Keratinocyte (primary cell): ENCODE results near the gene LYZL1. TPM values are rescaled to one million over a fixed set of nuclear protein-coding genes. Genes with fewer than 3 reads are reported as not detected.

ENCODE experiments used
- DNase-seq: peaks from one replicate; pipeline ENCODE4 v3.0.0-alpha.2; 2011; ENCODE audit warnings: low read depth, missing footprints, low spot score
- FAIRE-seq: peaks from 2 replicates; lab custom pipeline; 2011; peaks lifted over from hg19 to GRCh38; lab: Jason Lieb, UNC
- H2AFZ ChIP-seq: 2 replicates; pipeline ENCODE4 v1.6.0; 2012; ENCODE audit warnings: low read length, control low read depth, inconsistent platforms; ENCODE audit not compliant: control insufficient read depth
- H3K27ac ChIP-seq: 2 replicates; pipeline ENCODE4 v1.5.1; 2011; ENCODE audit warnings: low read length; ENCODE audit not compliant: control insufficient read depth, insufficient read depth
- H3K27me3 ChIP-seq: 3 replicates; pipeline ENCODE4 v1.6.0; 2011; ENCODE audit warnings: low read length; ENCODE audit not compliant: control insufficient read depth, insufficient read depth; ENCODE audit errors: extremely low read depth
- H3K36me3 ChIP-seq, 2 experiments: 2 replicates in 1 of 2; 3 replicates in 1 of 2; pipeline ENCODE4 v1.5.1; 2011; ENCODE audit warnings: low read length in 2 of 2, mild to moderate bottlenecking in 1 of 2; ENCODE audit not compliant: control insufficient read depth in 2 of 2, insufficient read depth in 2 of 2; ENCODE audit errors: extremely low read depth in 1 of 2
- H3K4me1 ChIP-seq: 3 replicates; pipeline ENCODE4 v1.5.1; 2011; ENCODE audit warnings: low read length; ENCODE audit not compliant: control insufficient read depth, insufficient read depth; ENCODE audit errors: extremely low read depth
- H3K4me2 ChIP-seq: 3 replicates; pipeline ENCODE4 v1.6.0; 2011; ENCODE audit warnings: low read depth, low read length; ENCODE audit not compliant: control insufficient read depth, insufficient read depth; ENCODE audit errors: extremely low read depth
- H3K4me3 ChIP-seq, 3 experiments: fragments of 200-600 bp in 1 of 3; sonication (generic) in 1 of 3; 2 replicates in 2 of 3; 3 replicates in 1 of 3; pipeline ENCODE4 v1.5.1; 2011 to 2016; ENCODE audit warnings: low read length in 3 of 3, mild to moderate bottlenecking in 3 of 3, control low read depth in 2 of 3, inconsistent platforms in 1 of 3, low read depth in 1 of 3, mixed read lengths in 1 of 3, mixed run types in 1 of 3, moderate library complexity in 1 of 3; ENCODE audit not compliant: control insufficient read depth in 2 of 3, insufficient read depth in 2 of 3; ENCODE audit errors: extremely low read depth in 1 of 3
- H3K79me2 ChIP-seq: 2 replicates; pipeline ENCODE4 v1.6.0; 2012; ENCODE audit warnings: low read length; ENCODE audit not compliant: control insufficient read depth, insufficient read depth
- H3K9ac ChIP-seq: 3 replicates; pipeline ENCODE4 v1.6.0; 2011; ENCODE audit warnings: low read length; ENCODE audit not compliant: control insufficient read depth, insufficient read depth; ENCODE audit errors: extremely low read depth
- H3K9me1 ChIP-seq: 3 replicates; pipeline ENCODE4 v1.6.0; 2011; ENCODE audit warnings: low read length; ENCODE audit not compliant: control insufficient read depth, insufficient read depth; ENCODE audit errors: extremely low read depth
- H3K9me3 ChIP-seq: 2 replicates; pipeline ENCODE4 v1.5.1; 2012; ENCODE audit warnings: low read depth, low read length; ENCODE audit not compliant: control insufficient read depth
- H4K20me1 ChIP-seq: 3 replicates; pipeline ENCODE4 v1.6.0; 2011; ENCODE audit warnings: low read length; ENCODE audit not compliant: control insufficient read depth, insufficient read depth; ENCODE audit errors: extremely low read depth
- EZH2 ChIP-seq: IDR thresholded peaks from one replicate; pipeline ENCODE4 v1.6.1; 2012; ENCODE audit warnings: inconsistent platforms, mild to moderate bottlenecking, low read length, moderate library complexity
- dilution Hi-C: fragments of 300-500 bp; cut with MboI; formaldehyde crosslinking; loops from one replicate; pipeline ENCODE4 v1.7.0; 2020; ENCODE audit warnings: low sequenced_read_pairs; ENCODE audit not compliant: extremely low pct_ligation_motif_present
- polyA plus RNA-seq, 5 experiments: library from polyadenylated mRNA; depleted of rRNA in 3 of 5; stranded (reverse) in 3 of 5; stranded (forward) in 1 of 5; unstranded in 1 of 5; fragments of >200 nt; gene quantifications; 1 replicate in 1 of 5; 2 replicates in 3 of 5; 3 replicates in 1 of 5; pipeline versions ENCODE4 v1.2.1 to v1.2.3, GENCODE V29; 2011 to 2012; ENCODE audit warnings: missing spikeins in 2 of 5, low read depth in 1 of 5, low replicate concordance in 1 of 5
- TF ChIP-seq, protein P1 (sequence below), 3 experiments: IDR thresholded peaks in 1 of 3; conservative IDR thresholded peaks in 1 of 3; optimal IDR thresholded peaks in 1 of 3; 2 replicates in 2 of 3; 3 replicates in 1 of 3; pipeline versions ENCODE3 to v1.5.1; 2011; ENCODE audit warnings: low read length in 3 of 3, mild to moderate bottlenecking in 3 of 3, moderate library complexity in 2 of 3, control low read depth in 1 of 3, inconsistent platforms in 1 of 3; ENCODE audit not compliant: insufficient read depth in 2 of 3; ENCODE audit errors: extremely low read depth in 1 of 3

Gene LYZL1
- polyA plus RNA-seq, 1 donor (not counting 4 experiments of a cell fraction or from before 2014, with no cell fraction given): not detected

DNA sequence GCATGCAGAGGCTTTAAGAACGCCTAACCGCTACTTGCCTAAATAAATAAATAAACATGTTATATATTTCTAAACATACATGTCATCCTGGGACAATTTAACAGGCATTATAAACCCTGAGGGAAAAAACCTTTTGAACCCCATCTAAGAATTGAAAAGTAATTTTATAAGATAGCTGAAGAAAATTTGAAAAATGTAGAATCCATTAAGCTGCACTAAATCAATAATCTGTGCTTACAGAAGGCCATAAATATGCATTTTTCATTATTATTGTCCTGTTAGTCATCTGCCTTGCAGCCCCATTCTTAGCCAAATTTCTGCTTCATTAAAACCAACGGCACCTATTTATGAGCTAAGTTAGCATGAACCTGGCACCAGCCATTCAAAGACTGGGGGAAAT lies 24.2 kb downstream of the LYZL1 start:
- FAIRE-seq (no peak), DNase-seq (no peak)
- TF ChIP-seq, protein P1, sequence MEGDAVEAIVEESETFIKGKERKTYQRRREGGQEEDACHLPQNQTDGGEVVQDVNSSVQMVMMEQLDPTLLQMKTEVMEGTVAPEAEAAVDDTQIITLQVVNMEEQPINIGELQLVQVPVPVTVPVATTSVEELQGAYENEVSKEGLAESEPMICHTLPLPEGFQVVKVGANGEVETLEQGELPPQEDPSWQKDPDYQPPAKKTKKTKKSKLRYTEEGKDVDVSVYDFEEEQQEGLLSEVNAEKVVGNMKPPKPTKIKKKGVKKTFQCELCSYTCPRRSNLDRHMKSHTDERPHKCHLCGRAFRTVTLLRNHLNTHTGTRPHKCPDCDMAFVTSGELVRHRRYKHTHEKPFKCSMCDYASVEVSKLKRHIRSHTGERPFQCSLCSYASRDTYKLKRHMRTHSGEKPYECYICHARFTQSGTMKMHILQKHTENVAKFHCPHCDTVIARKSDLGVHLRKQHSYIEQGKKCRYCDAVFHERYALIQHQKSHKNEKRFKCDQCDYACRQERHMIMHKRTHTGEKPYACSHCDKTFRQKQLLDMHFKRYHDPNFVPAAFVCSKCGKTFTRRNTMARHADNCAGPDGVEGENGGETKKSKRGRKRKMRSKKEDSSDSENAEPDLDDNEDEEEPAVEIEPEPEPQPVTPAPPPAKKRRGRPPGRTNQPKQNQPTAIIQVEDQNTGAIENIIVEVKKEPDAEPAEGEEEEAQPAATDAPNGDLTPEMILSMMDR (optimal IDR thresholded peaks at IDR 0.05 in 1 of 3, IDR thresholded peaks at IDR 0.05 in 1 of 3, conservative IDR thresholded peaks at IDR 0.05 in 1 of 3; ENCODE audit: extremely low read depth in 1 of 3, insufficient read depth in 2 of 3, low read length in 3 of 3): no peak
- no peak for TF ChIP-seq EZH2
- dilution Hi-C loops: loop anchor here (25.0 kb wide), 1 partner anchor 176 kb away; no protein-coding TSS in a partner anchor
- H3K79me2 ChIP-seq: no peaks in the 10 kb centered on the region
- H3K27me3 ChIP-seq: no peaks in the 10 kb centered on the region
- H3K9ac ChIP-seq: no peak overlapping the region
- no peak overlapping the region for H2AFZ ChIP-seq
- no peaks in the 10 kb centered on the region for H4K20me1 ChIP-seq
- H3K36me3 ChIP-seq: no peaks in the 10 kb centered on the region
- H3K4me1 ChIP-seq: no peaks in the 10 kb centered on the region
- H3K4me3 ChIP-seq: no peak overlapping the region
- no peaks in the 10 kb centered on the region for H3K9me1 ChIP-seq
- no peak overlapping the region for H3K27ac ChIP-seq
- no peak overlapping the region for H3K4me2 ChIP-seq
- no peaks in the 10 kb centered on the region for H3K9me3 ChIP-seq

DNA sequence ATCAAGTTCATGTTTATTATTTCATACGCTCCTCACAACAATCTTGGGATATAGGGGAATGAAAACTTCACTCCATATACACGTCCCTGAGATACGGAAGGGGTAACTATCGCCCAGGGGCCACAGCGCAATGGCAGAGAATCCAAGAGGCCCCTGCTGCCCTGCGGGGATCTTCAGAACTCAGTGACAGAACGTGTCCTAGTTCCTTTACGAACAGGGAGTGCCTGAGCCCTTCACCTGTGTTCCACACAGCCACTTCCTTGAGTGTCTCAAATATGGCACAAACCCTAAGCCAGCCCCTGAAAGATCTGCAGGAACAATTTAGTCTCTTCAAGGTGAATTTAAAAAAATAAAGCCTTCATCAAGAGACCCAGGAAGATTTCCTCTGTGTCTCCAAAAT lies 25.9 kb downstream of the LYZL1 start:
- Histone ChIP-seq H3K9me3 (no peaks in the 10 kb centered on the region), H3K4me3 (no peak overlapping the region), H3K27me3 (peaks cover 5% of the 10 kb centered on the region), H3K4me1 (no peaks in the 10 kb centered on the region), H3K9ac (no peak overlapping the region), H4K20me1 (no peaks in the 10 kb centered on the region), H3K27ac (no peak overlapping the region), H3K4me2 (no peak overlapping the region), H3K79me2 (no peaks in the 10 kb centered on the region), H3K9me1 (no peaks in the 10 kb centered on the region), H3K36me3 (no peaks in the 10 kb centered on the region), H2AFZ (no peak overlapping the region)
- no peak for TF ChIP-seq EZH2
- TF ChIP-seq, protein P1 (optimal IDR thresholded peaks at IDR 0.05 in 1 of 3, IDR thresholded peaks at IDR 0.05 in 1 of 3, conservative IDR thresholded peaks at IDR 0.05 in 1 of 3; ENCODE audit: extremely low read depth in 1 of 3, insufficient read depth in 2 of 3, low read length in 3 of 3): no peak
- FAIRE-seq (no peak), DNase-seq (no peak)
- dilution Hi-C loops: loop anchor here (25.0 kb wide), 1 partner anchor 177 kb away; no protein-coding TSS in a partner anchor
